Panc1 (cell line): ENCODE results near the gene WNT11. TPM values are rescaled to one million over a fixed set of nuclear protein-coding genes. Genes with fewer than 3 reads are reported as not detected.
A peak's percentile ranks its signal among the peaks of the same experiment; 100 is the strongest.

ENCODE experiments used
- ATAC-seq: fragments of 200-7000 bp; cut with Tn5 transposase; 2 replicates; pipeline ENCODE4 v1.9.1; 2020; ENCODE audit warnings: mild to moderate bottlenecking, moderate library complexity
- BruUV-seq: library from RNA; stranded (reverse); fragments of 400-500 nt; replicated peaks from 2 replicates; lab custom pipeline; 2021; lab: Mats Ljungman, UMichigan
- CTCF ChIA-PET: fragments of 300-600 bp; sonication (Branson Sonifier 250); formaldehyde crosslinking; loops from one replicate; lab custom pipeline; 2022; ENCODE audit warnings: antibody characterized with exemption; lab: Charles Lee
- POLR2A ChIA-PET: fragments of 300-600 bp; sonication (Branson Sonifier 250); formaldehyde crosslinking; loops from one replicate; lab custom pipeline; 2022; ENCODE audit warnings: antibody characterized with exemption; lab: Charles Lee
- DNase-seq: peaks from one replicate; pipeline ENCODE4 v3.0.0-alpha.2; 2010; ENCODE audit warnings: low read depth, low spot score
- H3K27ac ChIP-seq: 2 replicates; pipeline ENCODE4 v1.5.1; 2011; ENCODE audit warnings: mild to moderate bottlenecking, low read length, inconsistent platforms
- H3K27me3 ChIP-seq: fragments of 200-500 bp; sonication (Bioruptor generic); 2 replicates; pipeline ENCODE4 v1.6.0; 2014; ENCODE audit warnings: low read length, inconsistent platforms; ENCODE audit not compliant: control insufficient read depth, insufficient read depth
- H3K36me3 ChIP-seq: fragments of 200-500 bp; sonication (Bioruptor generic); 2 replicates; pipeline ENCODE4 v1.5.1; 2014; ENCODE audit warnings: inconsistent platforms, mild to moderate bottlenecking, low read length, moderate library complexity; ENCODE audit not compliant: control insufficient read depth, insufficient read depth
- H3K4me1 ChIP-seq: 2 replicates; pipeline ENCODE4 v1.5.1; 2011; ENCODE audit warnings: inconsistent platforms, mild to moderate bottlenecking, low read length, moderate library complexity; ENCODE audit not compliant: control insufficient read depth, insufficient read depth
- H3K4me3 ChIP-seq, 2 experiments: 2 replicates each; pipeline ENCODE4 v1.5.1; 2011 to 2012; ENCODE audit warnings: low read depth in 2 of 2, low read length in 2 of 2, mild to moderate bottlenecking in 2 of 2, inconsistent platforms in 1 of 2, moderate library complexity in 1 of 2
- H3K9me3 ChIP-seq: fragments of 200-500 bp; sonication (Bioruptor generic); 2 replicates; pipeline ENCODE4 v1.5.1; 2014; ENCODE audit warnings: low read depth, mild to moderate bottlenecking, inconsistent platforms, low read length, moderate library complexity; ENCODE audit not compliant: control insufficient read depth, insufficient read depth
- CTCF ChIP-seq: fragments of 450-650 bp; IDR thresholded peaks from 2 replicates; pipeline ENCODE4 v1.5.1; 2017; ENCODE audit warnings: mild to moderate bottlenecking
- POLR2AphosphoS5 ChIP-seq: IDR thresholded peaks from 2 replicates; pipeline ENCODE4 v1.6.1; 2012; ENCODE audit warnings: mild to moderate bottlenecking, low read depth, low read length, moderate library complexity
- REST ChIP-seq, 2 experiments: IDR thresholded peaks; 2 replicates each; pipeline ENCODE4 v1.6.1; 2011 to 2012; ENCODE audit warnings: low read depth in 2 of 2, control low read depth in 1 of 2, low read length in 1 of 2, mild to moderate bottlenecking in 1 of 2, moderate library complexity in 1 of 2; ENCODE audit not compliant: insufficient read depth in 1 of 2
- SIN3A ChIP-seq: IDR thresholded peaks from 2 replicates; pipeline ENCODE4 v1.6.1; 2012; ENCODE audit warnings: low read depth, mild to moderate bottlenecking, low read length, moderate library complexity, borderline replicate concordance; ENCODE audit not compliant: insufficient read depth
- TCF7L2 ChIP-seq: IDR thresholded peaks from 2 replicates; pipeline ENCODE4 v1.6.1; 2011; ENCODE audit warnings: mild to moderate bottlenecking, low read depth, low read length, inconsistent platforms
- in situ Hi-C: cut with HindIII; loops from 2 replicates; pipeline ENCODE4 v1.10.0; 2016; ENCODE audit warnings: low sequenced_read_pairs, low pct_unique_long_range_greater_than_20kb
- intact Hi-C: fragments of 100-400 bp; cut with micrococcal nuclease; formaldehyde crosslinking; loops from one replicate; pipeline ENCODE4 v1.10.0; 2022; ENCODE audit not compliant: unreplicated experiment
- total RNA-seq: library from RNA; stranded (reverse); gene quantifications from one replicate; pipeline ENCODE4 v1.2.1, GENCODE V29; 2021; ENCODE audit not compliant: unreplicated experiment

Gene WNT11
- total RNA-seq, 1 experiment from 2014 or later: 1.1 TPM

GRCh38 chr11:76206077-76206326 is 300 bp downstream of the WNT11 start:
- no peak overlapping the region for H3K27ac ChIP-seq
- POLR2A ChIA-PET: no interaction called here
- DNase-seq (no peak), ATAC-seq (no peak)
- peaks cover 7% of the 10 kb centered on the region; the same call in 1 of the 2 replicates for H3K4me1 ChIP-seq
- H3K9me3 ChIP-seq: no peaks in the 10 kb centered on the region
- intact Hi-C loops: loop anchor here (5.0 kb wide), 2 partner anchors 309 to 311 kb away; no protein-coding TSS in a partner anchor
- peaks cover 5% of the 10 kb centered on the region; the same call in 1 of the 2 replicates for H3K27me3 ChIP-seq
- no TSS peak for BruUV-seq
- CTCF ChIA-PET: no interaction called here
- H3K4me3 ChIP-seq: peak overlapping the region; percentile 49 to 93
- no peaks in the 10 kb centered on the region for H3K36me3 ChIP-seq
- in situ Hi-C loops: no loop called here
- TF ChIP-seq POLR2AphosphoS5 (no peak), CTCF (no peak)

GRCh38 chr11:76205252-76206076 is 838 bp downstream of the WNT11 start:
- Histone ChIP-seq H3K9me3 (no peaks in the 10 kb centered on the region), H3K27ac (no peak overlapping the region), H3K4me3 (peak overlapping the region in 1 of 2 experiments; percentile 93; a peak in 2 of 4 replicates), H3K4me1 (peaks cover 7% of the 10 kb centered on the region; the same call in 1 of the 2 replicates), H3K27me3 (peaks cover 5% of the 10 kb centered on the region; the same call in 1 of the 2 replicates), H3K36me3 (no peaks in the 10 kb centered on the region)
- ChIA-PET CTCF (interaction anchor here (0.7 kb wide), 1 partner anchor 68 kb away, joined by 10 read pairs; no protein-coding TSS in a partner anchor), POLR2A (no interaction called here)
- ATAC-seq (no peak), DNase-seq (no peak)
- in situ Hi-C loops (no loop called here), intact Hi-C loops (loop anchor here (5.0 kb wide), 2 partner anchors 308 to 312 kb away; no protein-coding TSS in a partner anchor)
- TF ChIP-seq REST (IDR thresholded peaks at IDR 0.05; ENCODE audit: insufficient read depth in 1 of 2, low read depth in 2 of 2, low read length in 1 of 2) (no peak), TCF7L2 (no peak)
- no TSS peak for BruUV-seq

GRCh38 chr11:76203937-76204336 is 2.4 kb downstream of the WNT11 start:
- BruUV-seq: no TSS peak
- TF ChIP-seq POLR2AphosphoS5 (no peak), TCF7L2 (no peak), SIN3A (no peak), CTCF (no peak), REST (IDR thresholded peaks at IDR 0.05; ENCODE audit: insufficient read depth in 1 of 2, low read depth in 2 of 2, low read length in 1 of 2) (no peak)
- Histone ChIP-seq H3K27ac (no peak overlapping the region), H3K4me3 (no peak overlapping the region), H3K36me3 (no peaks in the 10 kb centered on the region), H3K9me3 (no peaks in the 10 kb centered on the region), H3K27me3 (peaks cover 5% of the 10 kb centered on the region; the same call in 1 of the 2 replicates), H3K4me1 (peaks cover 7% of the 10 kb centered on the region; the same call in 1 of the 2 replicates)
- DNase-seq (no peak), ATAC-seq (no peak)
- in situ Hi-C loops (no loop called here), intact Hi-C loops (no loop called here)
- ChIA-PET CTCF (no interaction called here), POLR2A (interaction anchor here (0.7 kb wide), 1 partner anchor 18 kb away, joined by 3 read pairs; no protein-coding TSS in a partner anchor)
